OCI-LY7 (cell line): ENCODE measurements around the gene AMBP.

ENCODE experiments used
- CTCF ChIP-seq: fragments of 200-600 bp; sonication (generic); conservative IDR thresholded peaks from 2 replicates; pipeline ENCODE4 v1.5.1; 2014; ENCODE audit warnings: mild to moderate bottlenecking, antibody characterized with exemption, low read length, moderate library complexity, mixed read lengths
- EZH2phosphoT487 ChIP-seq: fragments of 200-600 bp; sonication (generic); IDR thresholded peaks from 2 replicates; pipeline ENCODE4 v1.6.1; 2018; ENCODE audit warnings: low read depth, borderline replicate concordance, mild to moderate bottlenecking, mixed run types, antibody characterized with exemption, low read length, moderate library complexity, mixed read lengths

GRCh38 chr9:114089206-114089840 is 11.2 kb upstream of the AMBP start:
- no peak for TF ChIP-seq CTCF
- TF ChIP-seq EZH2phosphoT487, result no peak
